H9 (cell line): ENCODE data around the gene MXD3. TPM values are rescaled to one million over a fixed set of nuclear protein-coding genes. Genes with fewer than 3 reads are reported as not detected.

Experiments
- DNase-seq: peaks from one replicate; pipeline ENCODE4 v3.0.0-alpha.2; 2017
- H2AFZ ChIP-seq: one replicate; pipeline ENCODE4 v1.6.1; 2013; ENCODE audit warnings: mild to moderate bottlenecking, low read length, control low read depth, moderate library complexity
- H2AK5ac ChIP-seq: 2 replicates; pipeline ENCODE4 v1.6.1; 2013; ENCODE audit warnings: low read length, control low read depth, mixed read lengths; ENCODE audit not compliant: insufficient read length
- H2BK120ac ChIP-seq: one replicate; pipeline ENCODE4 v1.6.1; 2013; ENCODE audit warnings: low read depth, mild to moderate bottlenecking, low read length, control low read depth, inconsistent platforms; ENCODE audit not compliant: poor library complexity, severe bottlenecking
- H2BK12ac ChIP-seq: 2 replicates; pipeline ENCODE4 v1.6.1; 2013; ENCODE audit warnings: low read length, control low read depth, mixed read lengths, low read depth; ENCODE audit not compliant: insufficient read length
- H2BK15ac ChIP-seq: 2 replicates; pipeline ENCODE4 v1.6.1; 2013; ENCODE audit warnings: low read depth, low read length, control low read depth
- H2BK20ac ChIP-seq: one replicate; pipeline ENCODE4 v1.6.1; 2013; ENCODE audit warnings: low read depth, mild to moderate bottlenecking, low read length, control low read depth, inconsistent platforms; ENCODE audit not compliant: poor library complexity, severe bottlenecking
- H2BK5ac ChIP-seq: 2 replicates; pipeline ENCODE4 v1.6.1; 2013; ENCODE audit warnings: low read length, control low read depth, mixed read lengths; ENCODE audit not compliant: insufficient read length
- H3K14ac ChIP-seq: 2 replicates; pipeline ENCODE4 v1.6.1; 2013; ENCODE audit warnings: low read length, control low read depth; ENCODE audit not compliant: insufficient read depth
- H3K18ac ChIP-seq: 2 replicates; pipeline ENCODE4 v1.6.1; 2013; ENCODE audit warnings: low read depth, mild to moderate bottlenecking, mixed read lengths, low read length, control low read depth; ENCODE audit not compliant: insufficient read length
- H3K23ac ChIP-seq: 2 replicates; pipeline ENCODE4 v1.6.1; 2013; ENCODE audit warnings: low read length, control low read depth, mixed read lengths, low read depth; ENCODE audit not compliant: insufficient read length
- H3K23me2 ChIP-seq: 2 replicates; pipeline ENCODE4 v1.6.1; 2013; ENCODE audit warnings: low read depth, mild to moderate bottlenecking, mixed read lengths, low read length, control low read depth; ENCODE audit not compliant: insufficient read length, poor library complexity, severe bottlenecking
- H3K27ac ChIP-seq: 2 replicates; pipeline ENCODE4 v1.5.1; 2013; ENCODE audit warnings: low read length, control low read depth, mixed read lengths, low read depth; ENCODE audit not compliant: insufficient read length
- H3K27me3 ChIP-seq: 2 replicates; pipeline ENCODE4 v1.6.1; 2013; ENCODE audit warnings: low read length, control low read depth, inconsistent platforms; ENCODE audit not compliant: insufficient read depth
- H3K4ac ChIP-seq: 2 replicates; pipeline ENCODE4 v1.6.1; 2013; ENCODE audit warnings: low read depth, mild to moderate bottlenecking, control low read depth, inconsistent platforms, low read length, moderate library complexity
- H3K4me1 ChIP-seq: 2 replicates; pipeline ENCODE4 v1.6.1; 2013; ENCODE audit warnings: low read length, control low read depth, inconsistent platforms; ENCODE audit not compliant: insufficient read depth
- H3K4me2 ChIP-seq: 2 replicates; pipeline ENCODE4 v1.6.1; 2013; ENCODE audit warnings: low read length, control low read depth, mixed read lengths; ENCODE audit not compliant: insufficient read length, insufficient read depth
- H3K56ac ChIP-seq: 2 replicates; pipeline ENCODE4 v1.6.1; 2013; ENCODE audit warnings: low read depth, mild to moderate bottlenecking, mixed read lengths, low read length, control low read depth; ENCODE audit not compliant: insufficient read length
- H3K79me1 ChIP-seq: 2 replicates; pipeline ENCODE4 v1.6.1; 2013; ENCODE audit warnings: low read depth, mild to moderate bottlenecking, moderate library complexity, low read length, control low read depth, inconsistent platforms; ENCODE audit not compliant: insufficient read depth, poor library complexity, severe bottlenecking
- H3K79me2 ChIP-seq: 2 replicates; pipeline ENCODE4 v1.6.1; 2013; ENCODE audit warnings: low read length, control low read depth, inconsistent platforms; ENCODE audit not compliant: insufficient read depth
- H3K9ac ChIP-seq: 2 replicates; pipeline ENCODE4 v1.6.1; 2013; ENCODE audit warnings: low read length, control low read depth, mixed read lengths; ENCODE audit not compliant: insufficient read length; ENCODE audit errors: extremely low read depth
- H3K9me3 ChIP-seq: one replicate; pipeline ENCODE4 v1.6.1; 2013; ENCODE audit warnings: low read depth, low read length, inconsistent platforms; ENCODE audit not compliant: control insufficient read depth
- H3T11ph ChIP-seq: one replicate; pipeline ENCODE4 v1.6.1; 2013; ENCODE audit warnings: mild to moderate bottlenecking, low read length, control low read depth, inconsistent platforms
- H4K20me1 ChIP-seq: one replicate; pipeline ENCODE4 v1.6.1; 2013; ENCODE audit not compliant: control insufficient read depth, insufficient read length, insufficient read depth
- H4K5ac ChIP-seq: 2 replicates; pipeline ENCODE4 v1.6.1; 2013; ENCODE audit warnings: low read depth, mild to moderate bottlenecking, mixed read lengths, low read length, control low read depth; ENCODE audit not compliant: insufficient read length
- H4K8ac ChIP-seq: replicated peaks from 2 replicates; pipeline ENCODE4 v1.6.1; 2013; ENCODE audit warnings: low read length, control low read depth, mixed read lengths, low read depth; ENCODE audit not compliant: insufficient read length
- H4K91ac ChIP-seq: 2 replicates; pipeline ENCODE4 v1.6.1; 2013; ENCODE audit warnings: low read depth, mild to moderate bottlenecking, moderate library complexity, mixed read lengths, low read length, control low read depth; ENCODE audit not compliant: insufficient read length
- H3K27ac Mint-ChIP-seq, 3 experiments: 2 replicates in 2 of 3; 3 replicates in 1 of 3; pipeline ENCODE4 v1.8.0; 2020 to 2021; ENCODE audit warnings: mixed read lengths in 3 of 3, mild to moderate bottlenecking in 1 of 3, moderate library complexity in 1 of 3
- H3K27me3 Mint-ChIP-seq: 2 replicates; pipeline ENCODE4 v1.8.0; 2021; ENCODE audit warnings: low read depth, mild to moderate bottlenecking, moderate library complexity, mixed read lengths
- H3K36me3 Mint-ChIP-seq, 3 experiments: 2 replicates in 2 of 3; 3 replicates in 1 of 3; pipeline ENCODE4 v1.8.0; 2020 to 2021; ENCODE audit warnings: low read depth in 3 of 3, mixed read lengths in 3 of 3; ENCODE audit not compliant: insufficient read depth in 1 of 3
- H3K4me1 Mint-ChIP-seq, 2 experiments: 2 replicates each; pipeline ENCODE4 v1.8.0; 2020; ENCODE audit warnings: mixed read lengths in 2 of 2
- H3K4me3 Mint-ChIP-seq, 2 experiments: 2 replicates in 1 of 2; 3 replicates in 1 of 2; pipeline ENCODE4 v1.8.0; 2020 to 2021; ENCODE audit warnings: mild to moderate bottlenecking in 2 of 2, mixed read lengths in 2 of 2, moderate library complexity in 1 of 2
- H3K9me3 Mint-ChIP-seq, 2 experiments: 2 replicates in 1 of 2; 3 replicates in 1 of 2; pipeline ENCODE4 v1.8.0; 2020; ENCODE audit warnings: mild to moderate bottlenecking in 2 of 2, mixed read lengths in 2 of 2, moderate library complexity in 1 of 2
- CTCF ChIP-seq: fragments of 200-600 bp; sonication (generic); conservative IDR thresholded peaks from 3 replicates; pipeline ENCODE4 v1.8.0; 2021; ENCODE audit warnings: antibody characterized with exemption, mild to moderate bottlenecking
- WGBS: extraction: QIAGEN DNeasy Blood & Tissue Kit; methylation state at CpG from one replicate; pipeline ENCODE4 v1.1.7; 2013; ENCODE audit warnings: missing lambda C conversion rate, low lambda C conversion rate, mixed read lengths; ENCODE audit not compliant: insufficient read length; ENCODE audit errors: extremely low coverage; 5-methylcytosine and 5-hydroxymethylcytosine counted together
- total RNA-seq: library from RNA; stranded (reverse); gene quantifications from 2 replicates; pipeline ENCODE4 v1.2.1, GENCODE V29; 2021

Gene MXD3
- total RNA-seq, 1 experiment from 2014 or later = 9.8 TPM

- Histone ChIP-seq H4K91ac (no peak overlapping the region), H3K23me2 (peaks cover 13% of the 10 kb centered on the region), H3K4ac (no peak overlapping the region), H3K4me2 (peak overlapping the region; percentile 71), H4K5ac (no peak overlapping the region), H2AFZ (no peak overlapping the region), H2AK5ac (no peak overlapping the region), H3K23ac (no peak overlapping the region), H3K27ac (no peak overlapping the region), H3K56ac (no peak overlapping the region), H2BK15ac (no peak overlapping the region), H2BK20ac (no peak overlapping the region), H2BK120ac (no peak overlapping the region), H3K79me1 (no peaks in the 10 kb centered on the region), H3K79me2 (peaks cover 9% of the 10 kb centered on the region; the same call in 1 of the 2 replicates), H3K9me3 (no peaks in the 10 kb centered on the region), H4K8ac (no peak overlapping the region), H3K4me1 (no peaks in the 10 kb centered on the region), H2BK12ac (no peak overlapping the region), H2BK5ac (no peak overlapping the region), H3K27me3 (no peaks in the 10 kb centered on the region), H3T11ph (no peak overlapping the region), H4K20me1 (peaks cover 5% of the 10 kb centered on the region), H3K18ac (no peak overlapping the region), H3K9ac (peak overlapping the region; percentile 93), H3K14ac (no peak overlapping the region)
- Mint-ChIP-seq H3K9me3 (no peaks in the 10 kb centered on the region), H3K27ac (peak overlapping the region; percentile 90 to 98 (median 94)), H3K4me1 (peaks cover 24 to 33% of the 10 kb centered on the region in 2 experiments), H3K36me3 (peaks cover 24 to 44% (median 31%) of the 10 kb centered on the region in 3 experiments), H3K27me3 (peaks cover 1% of the 10 kb centered on the region; the same call in 1 of the 2 replicates), H3K4me3 (peak overlapping the region; percentile 93 to 96)
- no peak for DNase-seq
- no peak for TF ChIP-seq CTCF
- no CpG with 5 or more reads among the region's 19 CpGs for WGBS
Observed at GRCh38 chr5:177304392-177305119, 7.1 kb downstream of the MXD3 start.
